Measurements from ENCODE around the gene PQBP1.

DNA sequence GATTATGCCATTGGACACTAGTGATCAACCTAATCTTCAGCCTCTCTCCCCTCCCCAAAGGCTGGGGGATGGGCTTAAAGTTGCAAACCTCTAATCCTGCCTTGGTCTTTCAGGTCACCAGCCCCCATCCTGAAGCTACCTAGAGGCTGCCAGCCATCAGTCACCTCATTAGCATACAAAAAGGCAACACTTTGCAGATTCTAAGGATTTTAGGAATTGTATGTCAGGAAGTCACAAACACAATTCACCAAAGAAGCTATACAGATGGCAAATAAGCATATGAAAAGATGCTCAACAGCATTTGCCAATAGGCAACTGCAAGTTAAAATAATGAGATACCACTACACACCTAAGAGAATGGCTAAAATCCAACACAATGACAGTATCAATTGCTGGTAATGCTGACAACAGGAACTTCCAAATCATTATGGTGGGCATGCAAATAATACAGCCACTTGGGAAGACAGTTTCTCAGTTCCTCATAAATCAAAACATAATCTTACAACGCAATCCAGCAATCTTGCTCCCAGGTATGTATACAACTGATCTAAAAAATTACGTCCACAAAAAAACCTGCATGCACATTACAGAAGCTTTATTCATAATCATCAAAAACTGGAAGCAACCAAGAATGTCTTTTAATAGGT lies 30.1 kb downstream of the PQBP1 start:
- TF ChIP-seq ZFP37 (tag by site-specific recombination; IDR thresholded peaks at IDR 0.05) (no peak), ZNF510 (tag by site-specific recombination; IDR thresholded peaks at IDR 0.05; ENCODE audit: insufficient replicate concordance) (no peak), ZNF433 (tag by site-specific recombination; IDR thresholded peaks at IDR 0.05; ENCODE audit: low read depth) (no peak)
